Endometrial microvascular endothelial cells (primary cell): ENCODE data around the gene F12. TPM values are rescaled to one million over a fixed set of nuclear protein-coding genes. Genes with fewer than 3 reads are reported as not detected.

Experiments used
- in situ Hi-C: cut with HindIII; loops from 2 replicates; pipeline ENCODE4 v1.10.0; 2017; ENCODE audit warnings: low sequenced_read_pairs, low pct_unique_long_range_greater_than_20kb; ENCODE audit errors: inconsistent ontology term
- total RNA-seq: library from RNA; depleted of rRNA; stranded (reverse); fragments of >200 nt; gene quantifications from one replicate; pipeline ENCODE4 v1.2.3, GENCODE V29; 2015; ENCODE audit errors: inconsistent ontology term

F12 gene
- total RNA-seq, result 0.28 TPM

- in situ Hi-C loops, result no loop called here
Observed at GRCh38 chr5:177409043-177409801, at the start of gene F12. Gene F12, minus strand, starts transcription at chr5:177409564. Its CDS starts 37 bp downstream, at chr5:177409527.

- in situ Hi-C loops, result no loop called here
Observed at GRCh38 chr5:177458912-177459350, 49.6 kb upstream of the F12 start.

GRCh38 chr5:177457852-177458681 lies 48.7 kb upstream of the F12 start:
- in situ Hi-C loops, result no loop called here

- in situ Hi-C loops, result no loop called here
Observed at GRCh38 chr5:177456976-177457851, 47.9 kb upstream of the F12 start.

GRCh38 chr5:177456591-177456964 lies 47.2 kb upstream of the F12 start:
- in situ Hi-C loops, result no loop called here

- in situ Hi-C loops, result no loop called here
Observed at GRCh38 chr5:177455661-177456590, 46.6 kb upstream of the F12 start.

GRCh38 chr5:177455036-177455660 lies 45.8 kb upstream of the F12 start:
- in situ Hi-C loops, result no loop called here

GRCh38 chr5:177454397-177455035 lies 45.2 kb upstream of the F12 start:
- in situ Hi-C loops, result no loop called here

GRCh38 chr5:177453852-177454396 lies 44.6 kb upstream of the F12 start:
- in situ Hi-C loops, result no loop called here

GRCh38 chr5:177452688-177453638 lies 43.6 kb upstream of the F12 start:
- in situ Hi-C loops, result no loop called here

GRCh38 chr5:177450667-177451424 lies 41.5 kb upstream of the F12 start:
- in situ Hi-C loops, result no loop called here

GRCh38 chr5:177449140-177450061 lies 40.0 kb upstream of the F12 start:
- in situ Hi-C loops, result loop anchor here (10.0 kb wide), 1 partner anchor 125 kb away; no protein-coding TSS in a partner anchor

- in situ Hi-C loops, result loop anchor here (10.0 kb wide), 1 partner anchor 124 kb away; no protein-coding TSS in a partner anchor
Observed at GRCh38 chr5:177448244-177448950, 39.0 kb upstream of the F12 start.
